ENCODE data around the gene EIF2S2. TPM values are rescaled to one million over a fixed set of nuclear protein-coding genes. Genes with fewer than 3 reads are reported as not detected.

The EIF2S2 gene
- total and polyA plus RNA-seq, 5 donors from 2014 or later = 21.1 to 29.0 (median 23.2) TPM

GRCh38 chr20:34084227-34084923 lies 27.7 kb downstream of the EIF2S2 start:
- H3K4me1 ChIP-seq (ENCODE audit: control insufficient read depth, insufficient read depth, low read length, poor library complexity, severe bottlenecking) = no peaks in the 10 kb centered on the region
- Mint-ChIP-seq H3K27me3 (no peaks in the 10 kb centered on the region), H3K27ac (peak overlapping the region in 2 of 3 donors; percentile 44 to 63), H3K4me3 (no peak overlapping the region), H3K9me3 (no peaks in the 10 kb centered on the region), H3K36me3 (peaks cover 36% of the 10 kb centered on the region), H3K4me1 (peaks cover 4 to 27% (median 21%) of the 10 kb centered on the region in 4 donors)
- no peak for DNase-seq
- H3K4me3 ChIP-seq (ENCODE audit: low read depth, low read length) = no peak overlapping the region
- no peaks in the 10 kb centered on the region for H3K27me3 ChIP-seq (ENCODE audit: control insufficient read depth, insufficient read depth, low read length)
- H3K9me3 ChIP-seq (ENCODE audit: control insufficient read depth in 2 of 2, low read length in 2 of 2) = no peaks in the 10 kb centered on the region
- H3K36me3 ChIP-seq (ENCODE audit: control insufficient read depth, insufficient read depth, low read length) = peaks cover 77% of the 10 kb centered on the region
- H3K27ac ChIP-seq (ENCODE audit: insufficient read depth, low read length, poor library complexity, severe bottlenecking) = no peak overlapping the region
- no peak for ATAC-seq (ENCODE audit: low read depth in 2 of 2)

GRCh38 chr20:34083781-34084180 lies 28.3 kb downstream of the EIF2S2 start:
- no peaks in the 10 kb centered on the region for H3K27me3 Mint-ChIP-seq
- Histone ChIP-seq H3K27ac (ENCODE audit: insufficient read depth, low read length, poor library complexity, severe bottlenecking) (no peak overlapping the region), H3K36me3 (ENCODE audit: control insufficient read depth, insufficient read depth, low read length) (peaks cover 77% of the 10 kb centered on the region), H3K27me3 (ENCODE audit: control insufficient read depth, insufficient read depth, low read length) (no peaks in the 10 kb centered on the region), H3K4me1 (ENCODE audit: control insufficient read depth, insufficient read depth, low read length, poor library complexity, severe bottlenecking) (no peaks in the 10 kb centered on the region), H3K4me3 (ENCODE audit: low read depth, low read length) (no peak overlapping the region), H3K9me3 (ENCODE audit: control insufficient read depth in 2 of 2, low read length in 2 of 2) (no peaks in the 10 kb centered on the region)
- H3K4me1 Mint-ChIP-seq = peaks cover 4 to 28% (median 21%) of the 10 kb centered on the region in 4 donors
- no peak overlapping the region for H3K4me3 Mint-ChIP-seq
- H3K27ac Mint-ChIP-seq = peak overlapping the region; percentile 28 to 63 (median 44)
- DNase-seq = no peak
- peaks cover 36% of the 10 kb centered on the region for H3K36me3 Mint-ChIP-seq
- no peak for ATAC-seq (ENCODE audit: low read depth in 2 of 2)
- no peaks in the 10 kb centered on the region for H3K9me3 Mint-ChIP-seq

- no peak overlapping the region for H3K4me3 Mint-ChIP-seq
- Histone ChIP-seq H3K9me3 (ENCODE audit: control insufficient read depth in 2 of 2, low read length in 2 of 2) (no peaks in the 10 kb centered on the region), H3K36me3 (ENCODE audit: control insufficient read depth, insufficient read depth, low read length) (peaks cover 77% of the 10 kb centered on the region), H3K4me3 (ENCODE audit: low read depth, low read length) (no peak overlapping the region), H3K27me3 (ENCODE audit: control insufficient read depth, insufficient read depth, low read length) (no peaks in the 10 kb centered on the region), H3K27ac (ENCODE audit: insufficient read depth, low read length, poor library complexity, severe bottlenecking) (no peak overlapping the region), H3K4me1 (ENCODE audit: control insufficient read depth, insufficient read depth, low read length, poor library complexity, severe bottlenecking) (no peaks in the 10 kb centered on the region)
- no peaks in the 10 kb centered on the region for H3K27me3 Mint-ChIP-seq
- DNase-seq = no peak
- H3K27ac Mint-ChIP-seq = peak overlapping the region in 1 of 3 donors; percentile 44
- peaks cover 35% of the 10 kb centered on the region for H3K36me3 Mint-ChIP-seq
- H3K9me3 Mint-ChIP-seq = no peaks in the 10 kb centered on the region
- peaks cover 4 to 31% (median 21%) of the 10 kb centered on the region in 4 donors for H3K4me1 Mint-ChIP-seq
- no peak for ATAC-seq (ENCODE audit: low read depth in 2 of 2)
Observed at GRCh38 chr20:34083137-34083536, 28.9 kb downstream of the EIF2S2 start.

GRCh38 chr20:34082232-34082887 lies 29.7 kb downstream of the EIF2S2 start:
- peak overlapping the region; percentile 11 to 71 (median 42) for H3K27ac Mint-ChIP-seq

GRCh38 chr20:34079818-34080217 lies 32.2 kb downstream of the EIF2S2 start:
- Histone ChIP-seq H3K27me3 (ENCODE audit: control insufficient read depth, insufficient read depth, low read length) (no peaks in the 10 kb centered on the region), H3K9me3 (ENCODE audit: control insufficient read depth in 2 of 2, low read length in 2 of 2) (no peaks in the 10 kb centered on the region), H3K4me1 (ENCODE audit: control insufficient read depth, insufficient read depth, low read length, poor library complexity, severe bottlenecking) (no peaks in the 10 kb centered on the region), H3K27ac (ENCODE audit: insufficient read depth, low read length, poor library complexity, severe bottlenecking) (no peak overlapping the region), H3K4me3 (ENCODE audit: low read depth, low read length) (no peak overlapping the region), H3K36me3 (ENCODE audit: control insufficient read depth, insufficient read depth, low read length) (peaks cover 88% of the 10 kb centered on the region)
- H3K4me1 Mint-ChIP-seq = peaks cover 0 to 22% (median 13%) of the 10 kb centered on the region in 4 donors
- no peak for DNase-seq
- no peak overlapping the region for H3K4me3 Mint-ChIP-seq
- H3K27ac Mint-ChIP-seq = peak overlapping the region in 2 of 3 donors; percentile 73 to 83
- ATAC-seq (ENCODE audit: low read depth in 2 of 2) = no peak
- no peaks in the 10 kb centered on the region for H3K27me3 Mint-ChIP-seq
- H3K36me3 Mint-ChIP-seq = peaks cover 33% of the 10 kb centered on the region
- no peaks in the 10 kb centered on the region for H3K9me3 Mint-ChIP-seq

More at GRCh38 chr20:34082232-34082887, 29.7 kb downstream of the EIF2S2 start:
- Histone ChIP-seq H3K9me3 (ENCODE audit: control insufficient read depth in 2 of 2, low read length in 2 of 2) (no peaks in the 10 kb centered on the region), H3K4me1 (ENCODE audit: control insufficient read depth, insufficient read depth, low read length, poor library complexity, severe bottlenecking) (no peaks in the 10 kb centered on the region), H3K27me3 (ENCODE audit: control insufficient read depth, insufficient read depth, low read length) (no peaks in the 10 kb centered on the region), H3K4me3 (ENCODE audit: low read depth, low read length) (no peak overlapping the region), H3K27ac (ENCODE audit: insufficient read depth, low read length, poor library complexity, severe bottlenecking) (no peak overlapping the region), H3K36me3 (ENCODE audit: control insufficient read depth, insufficient read depth, low read length) (peaks cover 78% of the 10 kb centered on the region)
- Mint-ChIP-seq H3K36me3 (peaks cover 30% of the 10 kb centered on the region), H3K9me3 (no peaks in the 10 kb centered on the region), H3K27me3 (no peaks in the 10 kb centered on the region), H3K4me3 (no peak overlapping the region), H3K4me1 (peaks cover 4 to 28% (median 20%) of the 10 kb centered on the region in 4 donors)
- DNase-seq (no peak), ATAC-seq (ENCODE audit: low read depth in 2 of 2) (no peak)

DNA sequence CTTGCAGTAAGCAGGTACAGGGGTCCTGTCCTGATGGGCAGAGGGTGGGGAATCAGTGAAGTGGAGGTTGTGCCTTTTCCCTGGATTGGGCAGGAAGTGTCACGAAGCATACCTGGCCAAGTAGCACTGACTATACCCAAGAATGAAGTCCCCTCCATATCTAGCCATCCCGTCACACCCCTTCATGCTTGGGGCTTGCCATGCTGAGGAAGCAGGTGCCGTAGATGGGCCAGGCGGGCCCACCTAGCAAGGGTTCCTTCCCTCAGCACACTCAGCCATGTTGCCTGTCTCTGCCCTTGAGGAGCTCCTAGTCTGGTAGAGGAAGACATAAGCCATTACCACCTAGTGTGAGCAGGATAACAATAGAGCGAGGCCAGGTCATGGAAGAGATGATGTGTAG lies 33.5 kb downstream of the EIF2S2 start:
- Histone ChIP-seq H3K9me3 (ENCODE audit: control insufficient read depth in 2 of 2, low read length in 2 of 2) (no peaks in the 10 kb centered on the region), H3K27me3 (ENCODE audit: control insufficient read depth, insufficient read depth, low read length) (no peaks in the 10 kb centered on the region), H3K27ac (ENCODE audit: insufficient read depth, low read length, poor library complexity, severe bottlenecking) (no peak overlapping the region), H3K4me1 (ENCODE audit: control insufficient read depth, insufficient read depth, low read length, poor library complexity, severe bottlenecking) (no peaks in the 10 kb centered on the region), H3K4me3 (ENCODE audit: low read depth, low read length) (no peak overlapping the region), H3K36me3 (ENCODE audit: control insufficient read depth, insufficient read depth, low read length) (peaks cover 87% of the 10 kb centered on the region)
- H3K36me3 Mint-ChIP-seq = peaks cover 28% of the 10 kb centered on the region
- H3K9me3 Mint-ChIP-seq = no peaks in the 10 kb centered on the region
- H3K27ac Mint-ChIP-seq = peak overlapping the region in 2 of 3 donors; percentile 22 to 73
- H3K27me3 Mint-ChIP-seq = no peaks in the 10 kb centered on the region
- peaks cover 0 to 16% (median 9%) of the 10 kb centered on the region in 4 donors for H3K4me1 Mint-ChIP-seq
- H3K4me3 Mint-ChIP-seq = no peak overlapping the region
- DNase-seq = no peak
- ATAC-seq (ENCODE audit: low read depth in 2 of 2) = no peak

DNA sequence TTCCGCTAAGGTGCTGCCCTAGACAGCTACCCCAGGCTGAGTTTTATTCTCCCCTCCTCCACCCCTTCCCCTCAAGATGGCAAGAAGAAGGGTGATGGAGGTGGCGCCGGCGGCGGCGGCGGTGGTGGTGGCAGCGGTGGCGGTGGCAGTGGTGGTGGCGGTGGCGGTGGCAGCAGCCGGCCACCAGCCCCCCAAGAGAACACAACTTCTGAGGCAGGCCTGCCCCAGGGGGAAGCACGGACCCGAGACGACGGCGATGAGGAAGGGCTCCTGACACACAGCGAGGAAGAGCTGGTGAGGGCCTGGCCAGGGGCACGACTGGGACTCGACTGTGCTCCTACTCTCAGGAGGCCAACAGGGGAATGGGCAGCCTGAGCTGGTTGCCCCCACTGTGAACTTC lies 35.1 kb downstream of the EIF2S2 start:
- H3K4me1 ChIP-seq (ENCODE audit: control insufficient read depth, insufficient read depth, low read length, poor library complexity, severe bottlenecking) = no peaks in the 10 kb centered on the region
- Mint-ChIP-seq H3K27me3 (no peaks in the 10 kb centered on the region), H3K27ac (no peak overlapping the region), H3K36me3 (peaks cover 38% of the 10 kb centered on the region), H3K4me3 (no peak overlapping the region), H3K4me1 (peaks cover 0 to 12% (median 5%) of the 10 kb centered on the region in 4 donors), H3K9me3 (no peaks in the 10 kb centered on the region)
- H3K9me3 ChIP-seq (ENCODE audit: control insufficient read depth in 2 of 2, low read length in 2 of 2) = no peaks in the 10 kb centered on the region
- no peak overlapping the region for H3K4me3 ChIP-seq (ENCODE audit: low read depth, low read length)
- no peak overlapping the region for H3K27ac ChIP-seq (ENCODE audit: insufficient read depth, low read length, poor library complexity, severe bottlenecking)
- peaks cover 93% of the 10 kb centered on the region for H3K36me3 ChIP-seq (ENCODE audit: control insufficient read depth, insufficient read depth, low read length)
- no peak for DNase-seq
- ATAC-seq (ENCODE audit: low read depth in 2 of 2) = no peak
- no peaks in the 10 kb centered on the region for H3K27me3 ChIP-seq (ENCODE audit: control insufficient read depth, insufficient read depth, low read length)
